DMS153 (cell line): ENCODE data around the gene TMUB1.
A peak's percentile ranks its signal among the peaks of the same experiment; 100 is the strongest.

Source experiments
- DNase-seq: peaks from one replicate; lab custom pipeline; 2025; lab: John Stamatoyannopoulos, UW

The TMUB1 gene, protein sequence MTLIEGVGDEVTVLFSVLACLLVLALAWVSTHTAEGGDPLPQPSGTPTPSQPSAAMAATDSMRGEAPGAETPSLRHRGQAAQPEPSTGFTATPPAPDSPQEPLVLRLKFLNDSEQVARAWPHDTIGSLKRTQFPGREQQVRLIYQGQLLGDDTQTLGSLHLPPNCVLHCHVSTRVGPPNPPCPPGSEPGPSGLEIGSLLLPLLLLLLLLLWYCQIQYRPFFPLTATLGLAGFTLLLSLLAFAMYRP

DNA sequence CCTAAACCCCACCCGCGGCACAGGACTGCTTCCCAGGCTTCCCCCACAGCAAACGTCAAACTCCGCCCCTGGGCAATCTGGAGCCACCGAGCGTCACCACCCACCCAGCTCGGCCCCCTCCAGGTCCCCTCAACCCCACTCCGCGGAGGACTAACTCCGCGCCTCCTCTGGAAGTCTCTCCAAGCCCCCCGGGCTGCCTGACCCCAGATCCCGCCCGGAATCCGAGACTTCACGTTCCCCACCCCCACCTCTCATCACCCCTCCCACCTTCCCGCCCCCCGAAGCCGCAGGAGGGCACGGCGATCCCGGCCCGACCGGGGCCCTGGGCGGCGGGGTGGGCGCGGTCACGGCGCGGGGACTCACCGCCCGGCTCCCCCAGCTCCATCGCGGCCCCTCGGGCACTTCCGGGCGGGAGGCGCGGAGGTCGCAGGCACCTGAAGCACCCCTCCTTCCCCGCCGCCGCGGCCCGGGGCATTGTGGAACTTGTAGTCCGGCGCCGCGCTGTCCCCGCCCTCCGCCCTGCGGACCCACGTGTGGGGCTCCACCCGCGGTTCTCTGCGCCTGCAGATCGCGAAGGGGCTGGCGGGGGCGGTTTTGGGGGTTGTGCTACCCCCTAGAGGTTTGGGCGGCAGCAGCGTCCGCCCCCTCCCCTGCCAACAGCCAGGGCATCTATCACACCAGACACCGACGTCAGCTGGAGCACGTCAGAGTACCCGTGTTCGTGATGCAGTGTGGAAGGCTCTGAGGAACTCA is at the start of gene TMUB1:
Gene TMUB1, minus strand, starts transcription at position 423 of the 753 bp plus-strand sequence. CDS start 930 bp downstream, outside the sequence.
- DNase-seq: peak; percentile 28

DNA sequence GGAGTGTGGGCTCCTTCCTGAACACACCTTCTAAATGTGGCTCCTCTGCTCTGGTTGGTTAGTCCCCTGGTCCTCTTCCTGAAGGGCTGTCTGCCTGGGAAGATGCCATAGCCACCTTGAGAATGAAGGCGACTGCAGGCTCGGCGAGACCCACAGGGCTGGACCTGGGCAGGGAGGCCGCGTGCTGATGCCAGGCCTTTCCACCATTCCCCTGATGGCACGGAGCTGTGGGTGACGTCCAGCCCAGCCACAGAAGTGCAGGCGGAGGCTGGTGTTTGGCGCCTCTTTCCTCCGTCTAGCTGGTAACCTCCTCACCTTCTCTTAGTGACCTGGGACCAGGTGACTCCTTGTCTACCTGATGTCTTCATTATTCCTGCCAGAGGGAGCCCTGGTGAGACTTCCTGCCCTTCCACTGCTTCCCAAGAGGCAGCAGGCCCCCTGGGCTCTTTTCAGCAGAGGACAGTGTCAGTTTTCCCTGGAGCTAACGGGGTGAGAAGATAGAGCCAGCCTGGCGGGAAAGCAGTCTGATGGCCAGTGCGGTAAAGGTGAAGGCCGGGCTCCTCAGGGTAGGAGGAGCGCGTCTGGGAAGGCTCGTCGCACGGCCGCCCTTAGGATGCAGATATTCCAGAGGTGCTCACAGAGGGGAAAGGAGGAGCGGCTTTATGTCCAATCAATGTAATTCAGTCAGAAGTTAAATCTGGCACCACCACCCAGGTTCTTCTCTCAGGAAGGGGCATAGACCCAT is 49.3 kb upstream of the TMUB1 start:
- no peak for DNase-seq

DNA sequence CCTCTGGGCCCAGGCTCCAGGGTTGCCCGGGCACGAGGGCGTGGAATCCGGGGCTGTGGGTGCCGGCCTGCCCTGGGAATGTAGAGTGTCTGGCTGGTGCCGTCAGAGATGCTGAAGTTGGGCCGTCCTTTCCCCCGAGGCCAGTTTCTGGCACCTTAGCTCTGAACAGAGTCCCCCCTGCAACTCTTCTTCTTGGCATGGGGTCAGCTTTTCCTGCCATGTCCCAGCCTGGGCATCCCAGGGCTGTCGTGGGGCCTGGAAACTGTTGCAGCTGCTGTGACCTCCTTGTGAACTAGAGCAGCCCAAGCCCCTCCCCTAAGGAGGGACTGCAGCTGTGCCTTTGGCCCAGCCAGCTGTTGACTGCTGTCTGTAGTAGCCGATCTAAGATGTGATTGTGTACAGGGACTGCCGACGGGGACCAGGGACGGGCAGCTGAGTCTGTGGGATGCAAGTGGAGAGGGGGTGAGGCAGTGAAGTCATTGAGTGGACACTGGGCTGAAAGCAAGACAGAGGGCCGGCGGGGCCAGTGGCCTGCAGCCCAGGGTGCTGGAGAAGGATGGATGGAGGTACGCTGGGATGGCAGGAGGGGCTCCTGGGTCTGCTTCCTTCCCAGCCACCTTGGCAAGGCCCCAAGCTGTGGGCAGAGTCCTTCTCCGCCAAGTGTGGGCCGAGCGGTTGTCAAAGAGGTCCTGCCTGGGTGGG is 48.5 kb upstream of the TMUB1 start:
- no peak for DNase-seq

DNA sequence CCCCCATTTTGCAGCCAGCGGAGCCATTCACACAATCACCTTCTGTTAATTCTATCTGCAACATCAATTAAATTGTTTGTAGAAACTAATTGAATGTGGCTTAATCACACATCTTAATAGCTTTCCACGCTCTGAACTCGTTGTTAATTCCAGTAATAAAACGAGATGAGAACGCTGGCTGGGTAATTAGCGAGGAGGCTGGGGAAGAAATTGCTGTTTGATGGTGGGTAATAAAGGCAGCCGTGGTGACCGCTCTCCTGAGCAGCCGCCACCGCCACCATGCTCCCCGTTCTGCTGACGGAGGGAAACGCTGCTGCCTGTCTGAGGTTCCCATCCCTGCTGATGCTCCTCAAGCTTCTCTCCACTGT is 47.9 kb upstream of the TMUB1 start:
- DNase-seq: no peak

DNA sequence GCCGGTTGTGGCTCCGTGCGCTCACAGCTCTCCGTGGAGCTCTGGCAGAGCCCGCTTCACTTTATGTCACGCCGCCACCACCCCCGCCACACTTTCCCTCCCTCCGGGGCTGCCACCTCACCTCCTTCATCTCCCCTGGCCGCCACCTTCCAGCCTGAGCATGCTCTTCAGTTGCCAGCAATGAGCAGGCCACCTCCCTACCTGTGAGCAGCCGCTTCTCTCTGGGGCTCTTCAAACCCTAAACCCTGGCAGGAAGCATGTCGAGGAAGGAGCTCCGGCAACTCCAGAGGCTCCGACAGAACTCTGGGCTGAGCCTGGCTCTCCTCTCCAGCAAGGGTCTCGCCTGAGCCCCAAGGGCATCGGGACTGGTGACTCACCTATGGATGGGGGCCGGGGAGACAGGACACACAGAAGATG is 47.5 kb upstream of the TMUB1 start:
- DNase-seq: no peak

DNA sequence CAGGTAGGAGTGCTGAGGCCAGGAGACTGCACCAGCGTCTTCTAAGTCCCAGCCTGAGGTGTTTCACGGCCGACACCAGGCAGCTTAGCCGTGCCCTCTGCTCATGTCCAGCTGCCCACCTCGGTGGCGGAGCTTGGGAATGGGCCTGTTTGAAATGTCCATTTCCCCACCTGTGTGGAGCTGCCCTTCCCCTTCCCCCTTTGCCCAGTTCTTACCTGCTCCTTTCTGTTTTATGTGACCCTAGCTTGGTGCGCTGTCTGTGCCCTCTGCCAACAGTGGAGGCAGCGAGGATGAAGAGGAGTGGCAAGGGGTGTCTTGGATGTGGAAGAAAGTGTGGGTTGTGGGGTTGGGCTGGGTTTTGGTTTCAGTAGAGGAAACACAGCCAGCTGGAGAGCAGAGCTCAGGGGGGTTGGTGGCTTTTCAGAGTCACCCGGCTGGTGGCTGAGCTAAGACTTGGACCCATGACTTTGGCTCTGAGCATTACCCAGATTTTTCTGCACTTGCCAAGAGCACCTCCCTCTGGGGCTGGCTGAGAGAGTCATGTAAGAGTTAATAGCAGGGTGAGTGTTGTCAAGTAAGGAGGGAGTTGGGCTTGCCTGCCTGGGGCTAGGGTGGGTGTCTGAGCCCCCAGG is 46.8 kb upstream of the TMUB1 start:
- DNase-seq: no peak

DNA sequence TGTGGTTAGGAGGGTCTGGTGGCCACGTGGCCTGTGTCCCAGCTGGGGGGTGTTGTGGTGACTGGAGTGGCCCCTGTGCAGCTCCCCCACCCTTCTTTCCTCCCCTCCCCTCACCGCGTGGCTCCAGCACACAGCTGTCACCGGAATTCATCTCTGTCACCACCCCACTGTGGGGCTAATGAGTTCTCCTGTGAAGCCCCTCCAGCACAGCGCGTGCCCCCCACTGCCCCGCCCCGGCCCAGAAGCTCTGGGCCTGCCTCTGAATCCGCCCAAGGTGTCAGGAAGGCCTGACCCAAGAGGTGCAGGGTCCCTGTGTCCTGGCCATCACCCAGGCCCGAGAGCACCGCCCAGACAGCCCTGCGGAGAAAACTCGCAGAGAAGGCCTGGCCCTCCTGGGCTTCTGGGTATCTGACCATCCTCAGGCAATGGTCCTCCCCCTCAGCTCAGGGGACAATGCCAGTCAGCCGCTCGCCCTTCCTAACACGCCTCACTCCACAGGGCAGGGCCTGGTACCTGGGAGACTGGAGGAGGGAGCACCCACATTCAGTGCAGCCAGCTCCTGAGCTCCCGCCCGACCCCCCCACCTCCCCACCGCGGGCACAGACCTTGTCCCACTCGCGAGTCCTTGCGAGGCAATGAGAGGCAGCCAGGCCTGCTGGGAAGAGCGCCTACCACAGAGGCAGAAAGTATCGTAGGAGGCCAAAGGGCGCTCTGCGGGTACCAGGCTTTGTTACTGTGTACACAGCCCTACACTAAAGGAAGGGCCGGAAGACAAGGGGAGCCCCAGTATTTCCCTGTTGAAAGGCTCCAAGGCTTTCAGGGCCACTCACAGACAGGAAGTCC is 46.0 kb upstream of the TMUB1 start:
- no peak for DNase-seq

DNA sequence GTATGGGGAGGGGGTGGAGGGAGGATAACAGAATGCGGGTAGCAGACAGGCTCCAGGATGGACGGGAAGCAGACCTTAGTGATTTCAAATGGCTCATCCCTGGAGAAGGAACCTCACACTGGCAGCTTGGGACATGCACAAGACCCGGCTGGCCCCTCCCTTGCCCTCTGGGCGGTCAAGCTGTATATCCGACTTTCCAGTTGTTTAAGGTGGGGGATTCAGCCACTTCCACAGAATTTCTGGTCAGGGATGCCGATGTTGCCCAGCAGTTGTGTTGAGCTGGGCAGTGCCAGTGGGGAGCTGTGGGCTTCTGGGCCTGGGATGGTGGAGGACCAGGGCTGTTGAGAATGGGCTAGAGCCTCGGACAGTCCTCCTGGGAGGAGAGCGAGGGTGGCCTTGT is 45.4 kb upstream of the TMUB1 start:
- no peak for DNase-seq

DNA sequence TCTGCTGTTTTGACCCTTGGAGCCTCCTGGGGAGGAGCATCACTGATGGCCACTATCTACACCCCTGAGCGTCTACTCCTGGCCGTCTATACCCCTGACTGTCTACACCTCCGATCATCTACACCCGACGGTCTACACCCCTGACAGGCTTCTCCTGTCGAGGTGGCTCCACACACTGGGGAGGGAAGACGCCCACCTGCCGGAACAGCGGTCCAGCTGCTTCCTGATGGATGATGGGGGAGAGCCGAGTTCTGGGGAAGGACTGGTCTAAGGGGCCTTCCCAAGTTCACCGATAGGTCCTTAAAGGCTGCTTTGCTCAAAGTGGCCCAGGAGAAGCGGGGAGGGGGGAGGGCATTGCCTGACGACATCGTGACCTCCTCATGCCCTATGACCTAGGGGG is 44.9 kb upstream of the TMUB1 start:
- DNase-seq: no peak

DNA sequence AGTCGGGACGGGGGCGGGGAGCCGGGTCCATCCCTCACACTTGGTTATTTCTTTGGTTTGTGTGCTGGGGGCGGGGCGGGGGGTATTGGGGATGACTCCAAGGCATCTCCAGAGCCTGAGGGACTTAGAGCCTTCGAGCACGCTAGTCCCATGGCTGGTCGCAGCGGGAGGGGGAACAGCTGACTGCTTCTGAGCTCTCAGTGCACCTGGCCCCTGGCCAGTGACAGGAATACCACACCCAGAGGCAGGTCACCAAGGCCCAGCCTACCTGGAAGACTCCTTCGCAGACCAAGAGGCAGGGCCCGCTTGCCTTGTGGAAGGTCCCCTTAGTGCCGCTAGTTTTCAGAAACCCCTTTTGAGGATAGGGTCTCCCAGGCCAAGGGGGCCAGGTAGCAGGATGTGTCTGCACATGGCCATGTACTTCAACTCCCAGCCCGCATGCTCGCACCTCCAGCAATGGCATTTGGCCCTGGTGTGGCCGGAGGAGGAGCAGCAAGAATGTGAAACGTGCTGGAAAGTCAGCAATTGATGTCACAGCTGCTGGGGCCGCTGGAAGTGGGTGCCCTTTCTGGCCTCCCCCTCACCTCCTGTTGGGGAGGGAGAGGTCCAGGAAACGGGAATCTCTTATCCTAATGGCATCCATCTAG is 43.3 kb upstream of the TMUB1 start:
- no peak for DNase-seq

DNA sequence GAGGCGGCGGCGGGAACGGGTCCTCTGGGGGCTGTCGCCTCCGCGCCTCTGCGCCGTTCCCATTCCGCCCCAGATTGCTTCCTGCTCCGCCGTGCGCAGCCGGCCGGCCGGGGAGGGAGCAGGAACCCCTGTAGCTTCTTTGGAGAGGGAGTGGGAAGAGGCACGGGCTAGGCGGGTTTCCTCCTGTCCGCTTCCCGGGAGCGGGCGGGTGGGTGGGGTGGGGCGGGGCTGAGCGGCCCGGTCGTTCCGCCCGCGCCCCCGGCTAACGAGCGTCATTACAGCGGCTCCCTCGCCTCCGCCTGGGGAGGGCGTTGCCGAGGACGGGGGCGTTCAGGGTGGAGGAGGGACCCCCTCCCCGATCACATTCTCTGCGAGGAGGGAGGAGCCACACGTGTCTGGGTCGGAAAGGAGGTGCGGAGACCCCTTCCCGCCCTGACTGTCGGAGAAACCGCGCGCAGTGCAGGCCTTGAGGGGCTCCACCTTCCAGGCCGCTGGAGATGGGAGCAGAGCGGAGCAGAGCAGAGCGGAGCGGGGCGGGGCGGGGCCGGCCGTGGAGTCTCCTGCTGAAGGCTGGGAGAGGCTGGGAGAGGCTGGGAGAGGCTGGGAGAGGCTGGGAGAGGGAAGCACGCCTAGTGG is 42.7 kb upstream of the TMUB1 start:
- DNase-seq: no peak

DNA sequence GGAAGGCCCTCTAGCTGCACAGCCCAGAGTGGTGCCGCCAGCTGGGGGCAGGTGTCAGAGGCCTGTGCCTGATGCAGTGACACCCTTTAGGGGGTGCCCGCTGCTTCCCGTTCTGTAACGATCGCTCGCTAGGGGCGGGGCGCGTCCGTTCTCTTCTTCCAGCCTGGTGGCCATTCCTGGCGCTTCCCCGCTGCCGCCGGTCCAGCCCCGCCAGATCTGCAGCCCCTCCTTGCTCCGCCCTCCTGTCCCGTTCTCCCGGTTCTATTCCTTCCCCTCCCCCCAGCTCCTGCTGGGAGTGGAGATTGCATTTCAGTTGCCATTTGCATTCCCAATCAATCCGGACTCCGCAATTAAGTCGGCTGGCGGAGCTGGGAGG is 42.2 kb upstream of the TMUB1 start:
- DNase-seq: no peak

DNA sequence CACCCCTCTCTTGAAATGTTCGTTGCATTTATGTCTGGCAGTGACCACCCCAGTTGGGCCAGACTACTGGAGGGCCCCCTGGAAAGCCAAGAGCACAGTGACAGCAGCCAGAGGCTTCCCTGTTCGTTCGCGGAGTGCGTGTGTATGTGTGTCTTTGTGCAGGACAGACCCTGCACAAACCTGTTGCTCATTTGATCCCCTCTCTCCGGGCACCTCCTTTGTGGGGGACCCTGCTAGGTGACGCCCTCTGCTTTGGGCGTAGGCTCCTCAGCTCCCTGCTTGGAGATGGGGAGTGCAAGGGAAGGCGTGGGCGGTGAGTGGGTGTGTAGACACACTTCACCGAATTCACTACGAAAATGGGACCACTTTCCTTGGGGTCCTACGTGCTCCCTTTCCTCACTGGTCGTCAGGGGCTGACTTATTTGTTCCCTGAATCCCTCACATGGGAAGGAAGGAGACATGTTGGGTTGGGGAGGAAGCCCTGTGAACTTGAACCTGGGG is 41.7 kb upstream of the TMUB1 start:
- no peak for DNase-seq

DNA sequence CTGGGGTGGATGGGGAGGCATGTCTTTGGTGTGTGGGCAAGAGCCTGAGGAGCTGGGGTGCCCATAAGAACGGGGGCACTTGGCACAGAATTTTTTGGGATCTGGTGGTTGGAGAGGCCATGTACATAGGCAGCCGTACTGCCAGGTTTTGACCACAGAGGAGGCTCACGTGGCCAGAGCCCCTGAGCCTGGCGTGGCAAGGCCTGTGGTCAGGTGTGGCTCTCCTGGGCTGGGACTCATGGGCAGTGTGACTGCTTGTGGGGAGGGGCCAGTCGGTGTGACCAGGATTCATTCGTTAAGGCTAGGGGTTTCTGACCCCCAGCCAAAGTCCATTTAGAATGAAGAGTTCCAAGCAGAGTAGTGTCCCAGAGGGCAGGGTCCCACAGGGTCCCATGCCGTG is 41.2 kb upstream of the TMUB1 start:
- DNase-seq: no peak

DNA sequence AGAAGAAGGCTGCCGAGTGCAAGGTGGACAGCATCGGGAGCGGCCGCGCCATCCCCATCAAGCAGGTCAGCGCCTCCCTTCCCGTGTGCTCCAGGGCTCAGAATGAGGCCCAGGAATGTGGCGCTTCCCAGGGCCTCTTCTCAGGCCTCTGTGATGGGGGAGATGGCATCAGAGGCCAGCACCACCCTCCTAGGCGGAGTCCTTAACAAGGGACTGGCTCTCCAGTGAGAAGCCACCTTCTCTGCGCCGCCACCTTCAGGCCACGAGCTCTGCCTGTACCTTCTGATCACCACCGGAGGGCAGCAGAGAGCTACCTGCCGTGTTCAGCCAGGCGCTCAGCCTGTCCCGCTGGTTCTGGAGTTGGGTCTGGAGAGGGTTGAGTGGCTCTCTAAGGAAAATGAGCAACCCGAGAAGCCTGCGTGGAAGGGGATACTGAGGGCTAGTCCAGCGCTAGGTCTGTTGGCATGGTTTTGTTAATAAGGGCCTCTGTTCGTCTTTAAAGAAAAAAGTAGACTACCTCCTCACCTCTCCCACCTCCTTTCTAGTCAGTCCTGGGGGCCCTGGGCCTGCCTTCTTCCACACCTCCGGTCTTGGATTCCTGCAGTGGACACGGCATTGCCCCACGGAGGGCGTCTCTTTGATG is 40.6 kb upstream of the TMUB1 start:
- peak; percentile 44 for DNase-seq

DNA sequence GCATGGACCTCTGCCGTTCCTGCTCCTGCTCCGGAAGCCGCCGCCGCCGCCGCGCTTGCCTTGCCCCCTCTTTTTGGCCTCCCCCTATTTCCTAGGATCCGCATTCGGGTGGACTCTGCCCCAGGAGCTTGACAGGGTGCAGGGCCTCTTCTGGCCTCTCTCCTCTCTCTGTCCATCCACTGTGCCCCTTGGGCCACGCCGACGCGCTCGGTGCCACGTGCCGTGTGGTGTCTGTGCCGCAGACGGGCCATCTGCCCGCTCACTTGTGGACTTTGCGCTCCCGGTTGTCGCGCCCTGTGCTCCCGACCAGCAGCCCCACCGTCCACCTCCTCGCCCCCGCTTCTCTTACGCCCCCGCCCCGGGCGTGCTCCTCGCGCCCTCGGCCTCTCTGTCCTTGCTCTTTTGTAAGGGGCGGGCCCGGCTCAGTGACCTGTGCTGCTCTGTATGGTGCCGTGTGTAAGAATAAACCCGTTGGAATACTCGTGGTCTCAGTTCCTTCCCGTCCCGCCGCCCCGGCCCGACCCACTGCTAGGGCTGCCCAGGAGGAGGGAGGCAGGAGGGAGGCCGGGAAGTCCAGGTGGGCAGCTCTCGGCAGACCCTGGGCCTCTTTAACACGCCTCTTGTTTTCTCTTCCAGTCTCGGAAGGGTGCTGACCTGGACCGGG is 40.0 kb upstream of the TMUB1 start:
- DNase-seq: no peak

DNA sequence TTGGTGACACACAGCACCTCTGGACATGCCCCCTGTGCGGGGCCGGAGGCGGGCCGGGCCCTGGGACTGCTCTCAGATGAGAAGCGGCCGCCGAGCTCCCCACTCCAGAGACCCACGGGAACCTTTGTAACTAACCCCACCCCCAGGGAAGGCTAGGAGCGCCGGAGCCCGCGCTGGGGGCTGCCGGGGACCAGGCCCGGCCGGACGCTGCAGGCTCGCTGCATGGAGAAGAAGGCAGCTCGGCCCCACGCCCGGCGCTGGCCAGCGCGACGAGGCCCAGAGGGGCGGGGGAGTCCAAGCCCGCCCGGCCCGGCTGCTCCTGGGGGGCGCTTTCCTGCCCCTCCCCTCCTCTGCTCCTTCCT is 39.5 kb upstream of the TMUB1 start:
- no peak for DNase-seq

DNA sequence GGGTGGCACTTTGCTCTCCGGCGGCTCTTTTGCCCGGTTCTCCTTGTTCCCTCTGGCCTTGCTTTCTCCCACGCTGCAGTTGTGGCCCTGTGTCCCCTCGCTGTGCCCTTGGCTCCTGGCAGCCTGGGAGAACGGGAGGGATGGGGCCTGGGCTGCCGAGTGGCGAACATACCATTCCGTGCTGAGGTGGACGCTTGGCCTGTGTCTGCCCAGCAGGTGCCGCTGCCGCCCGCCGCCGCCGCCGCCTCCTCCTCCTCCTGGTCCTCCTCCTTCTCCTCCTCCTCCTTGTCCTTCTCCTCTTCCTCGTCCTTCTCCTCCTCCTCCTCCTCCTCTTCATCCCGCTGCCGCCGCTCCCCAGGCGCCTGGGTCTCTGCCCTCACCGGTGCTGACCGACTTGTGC is 39.0 kb upstream of the TMUB1 start:
- DNase-seq: no peak
